Endothelial cell of umbilical vein (primary cell): ENCODE measurements around the gene XPNPEP1.

ENCODE experiments used
- CTCF ChIP-seq, 2 donors: IDR thresholded peaks; 1 replicate in 1 of 2; 2 replicates in 1 of 2; pipeline ENCODE4 v1.5.1; 2011; ENCODE audit warnings: low read length in 2 of 2, mild to moderate bottlenecking in 2 of 2, moderate library complexity in 2 of 2, control low read depth in 1 of 2, inconsistent platforms in 1 of 2, low read depth in 1 of 2; ENCODE audit not compliant: insufficient read depth in 1 of 2; ENCODE audit errors: extremely low read depth in 1 of 2
- EZH2 ChIP-seq: IDR thresholded peaks from 2 replicates; pipeline ENCODE4 v1.6.1; 2012; ENCODE audit warnings: borderline replicate concordance, low read depth, mild to moderate bottlenecking, moderate library complexity, low read length, inconsistent platforms; ENCODE audit not compliant: severe bottlenecking
- GATA2 ChIP-seq: IDR thresholded peaks from 2 replicates; pipeline ENCODE4 v1.7.0; 2011; ENCODE audit warnings: low read depth, mild to moderate bottlenecking, moderate library complexity, mixed read lengths, low read length; ENCODE audit not compliant: insufficient read length, insufficient read depth
- MAX ChIP-seq: IDR thresholded peaks from 2 replicates; pipeline ENCODE4 v1.6.1; 2011; ENCODE audit not compliant: insufficient read depth, insufficient read length
- MYC ChIP-seq: IDR thresholded peaks from one replicate; pipeline ENCODE4 v1.6.1; 2011; ENCODE audit warnings: mild to moderate bottlenecking, low read depth, low read length

- TF ChIP-seq CTCF (IDR thresholded peaks at IDR 0.05; ENCODE audit: extremely low read depth in 1 of 2, insufficient read depth in 1 of 2, low read depth in 1 of 2, low read length in 2 of 2) = no peak
- TF ChIP-seq EZH2 = no peak
- no peak for TF ChIP-seq MYC
- no peak for TF ChIP-seq GATA2
- no peak for TF ChIP-seq MAX
These were observed 25.3 kb downstream of the XPNPEP1 start for GRCh38 chr10:109898007-109898406.
